ENCODE measurements around the gene CSK. TPM values are rescaled to one million over a fixed set of nuclear protein-coding genes. Genes with fewer than 3 reads are reported as not detected.
"Not testable (repeated sequence)": the region's sequence is repeated elsewhere in the genome, so short reads cannot be mapped to it uniquely, and the experiment has no call there.

CSK gene
- total and polyA plus RNA-seq, 4 donors = 6.9 to 41.7 (median 24.1) TPM

DNA sequence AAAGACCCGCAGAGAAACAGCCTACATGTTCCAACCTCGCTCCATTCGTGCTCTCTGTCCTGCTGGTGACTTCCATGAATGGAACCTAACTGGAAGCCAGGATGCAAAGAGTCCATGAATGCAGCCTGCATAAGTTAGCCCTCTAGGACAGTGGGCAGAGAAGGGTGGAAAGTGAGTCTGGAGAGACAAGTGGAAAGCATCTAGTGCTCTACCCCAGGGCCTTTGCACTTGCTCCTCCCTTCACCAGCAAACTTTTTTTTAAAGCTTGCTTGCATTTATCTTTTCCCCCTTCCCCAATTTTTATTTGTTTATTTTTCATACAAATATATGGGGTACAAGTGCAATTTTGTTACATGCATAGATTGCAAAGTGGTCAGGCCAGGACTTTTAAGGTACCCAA, 48.6 kb upstream of the CSK start:
- WGBS = 95% methylated on average over 3 of the region's 3 CpGs
- TF ChIP-seq ATF3 (IDR thresholded peaks at IDR 0.05) (no peak), FOXA2 (IDR thresholded peaks at IDR 0.05) (no peak), YY1 (IDR thresholded peaks at IDR 0.05) (no peak), GABPA (IDR thresholded peaks at IDR 0.05 in 1 of 2, conservative IDR thresholded peaks at IDR 0.05 in 1 of 2) (no peak), EGR1 (IDR thresholded peaks at IDR 0.05; ENCODE audit: low read depth in 2 of 2) (no peak), RXRA (IDR thresholded peaks at IDR 0.05) (no peak)
- TF ChIP-seq, protein P1, sequence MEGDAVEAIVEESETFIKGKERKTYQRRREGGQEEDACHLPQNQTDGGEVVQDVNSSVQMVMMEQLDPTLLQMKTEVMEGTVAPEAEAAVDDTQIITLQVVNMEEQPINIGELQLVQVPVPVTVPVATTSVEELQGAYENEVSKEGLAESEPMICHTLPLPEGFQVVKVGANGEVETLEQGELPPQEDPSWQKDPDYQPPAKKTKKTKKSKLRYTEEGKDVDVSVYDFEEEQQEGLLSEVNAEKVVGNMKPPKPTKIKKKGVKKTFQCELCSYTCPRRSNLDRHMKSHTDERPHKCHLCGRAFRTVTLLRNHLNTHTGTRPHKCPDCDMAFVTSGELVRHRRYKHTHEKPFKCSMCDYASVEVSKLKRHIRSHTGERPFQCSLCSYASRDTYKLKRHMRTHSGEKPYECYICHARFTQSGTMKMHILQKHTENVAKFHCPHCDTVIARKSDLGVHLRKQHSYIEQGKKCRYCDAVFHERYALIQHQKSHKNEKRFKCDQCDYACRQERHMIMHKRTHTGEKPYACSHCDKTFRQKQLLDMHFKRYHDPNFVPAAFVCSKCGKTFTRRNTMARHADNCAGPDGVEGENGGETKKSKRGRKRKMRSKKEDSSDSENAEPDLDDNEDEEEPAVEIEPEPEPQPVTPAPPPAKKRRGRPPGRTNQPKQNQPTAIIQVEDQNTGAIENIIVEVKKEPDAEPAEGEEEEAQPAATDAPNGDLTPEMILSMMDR (IDR thresholded peaks at IDR 0.05; ENCODE audit: low read depth, low read length, missing input control) = no peak
- TF ChIP-seq, protein P2, sequence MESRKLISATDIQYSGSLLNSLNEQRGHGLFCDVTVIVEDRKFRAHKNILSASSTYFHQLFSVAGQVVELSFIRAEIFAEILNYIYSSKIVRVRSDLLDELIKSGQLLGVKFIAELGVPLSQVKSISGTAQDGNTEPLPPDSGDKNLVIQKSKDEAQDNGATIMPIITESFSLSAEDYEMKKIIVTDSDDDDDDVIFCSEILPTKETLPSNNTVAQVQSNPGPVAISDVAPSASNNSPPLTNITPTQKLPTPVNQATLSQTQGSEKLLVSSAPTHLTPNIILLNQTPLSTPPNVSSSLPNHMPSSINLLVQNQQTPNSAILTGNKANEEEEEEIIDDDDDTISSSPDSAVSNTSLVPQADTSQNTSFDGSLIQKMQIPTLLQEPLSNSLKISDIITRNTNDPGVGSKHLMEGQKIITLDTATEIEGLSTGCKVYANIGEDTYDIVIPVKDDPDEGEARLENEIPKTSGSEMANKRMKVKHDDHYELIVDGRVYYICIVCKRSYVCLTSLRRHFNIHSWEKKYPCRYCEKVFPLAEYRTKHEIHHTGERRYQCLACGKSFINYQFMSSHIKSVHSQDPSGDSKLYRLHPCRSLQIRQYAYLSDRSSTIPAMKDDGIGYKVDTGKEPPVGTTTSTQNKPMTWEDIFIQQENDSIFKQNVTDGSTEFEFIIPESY (IDR thresholded peaks at IDR 0.05) = no peak
- no peaks in the 10 kb centered on the region for H3K36me3 ChIP-seq (ENCODE audit: control insufficient read depth in 4 of 4, insufficient read depth in 3 of 4, low read depth in 1 of 4, low read length in 3 of 4)
- no peak overlapping the region for H3K4me3 ChIP-seq (ENCODE audit: low read depth in 1 of 3, low read length in 3 of 3)
- H3K27ac ChIP-seq (ENCODE audit: low read depth in 1 of 2, low read length in 2 of 2) = no peak overlapping the region
- DNase-seq (ENCODE audit: low spot score) = no peak
- H3K9me3 ChIP-seq (ENCODE audit: control insufficient read depth in 4 of 4, low read length in 3 of 4) = no peaks in the 10 kb centered on the region
- H3K27me3 ChIP-seq (ENCODE audit: control insufficient read depth in 4 of 4, insufficient read depth in 4 of 4, low read length in 3 of 4) = no peaks in the 10 kb centered on the region
- H3K4me1 ChIP-seq (ENCODE audit: control insufficient read depth in 4 of 4, insufficient read depth in 4 of 4, low read length in 3 of 4) = peaks cover 5 to 48% (median 31%) of the 10 kb centered on the region in 4 donors
- H3K9ac ChIP-seq (ENCODE audit: low read depth in 1 of 2, low read length in 2 of 2) = no peak overlapping the region

DNA sequence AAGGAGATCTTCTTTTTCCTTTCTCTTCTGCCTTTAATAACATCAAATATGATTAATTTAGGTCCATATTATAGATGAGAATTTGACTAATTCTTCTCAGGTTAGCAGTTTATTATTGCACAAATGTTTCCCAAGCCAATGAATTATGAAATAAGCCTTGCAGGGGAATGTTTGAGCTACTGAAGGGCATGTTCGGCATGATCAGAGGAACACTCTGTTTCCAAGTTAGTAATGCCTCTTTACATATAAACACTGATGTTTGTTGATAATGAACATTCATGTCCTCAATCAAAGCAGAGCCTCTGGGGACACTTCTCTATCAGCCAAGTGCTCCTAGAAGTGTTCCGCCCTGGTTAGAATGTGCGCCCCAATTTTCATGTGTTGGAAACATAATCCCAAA, 46.6 kb upstream of the CSK start:
- H3K4me1 ChIP-seq (ENCODE audit: control insufficient read depth in 4 of 4, insufficient read depth in 4 of 4, low read length in 3 of 4) = peaks cover 5 to 42% (median 25%) of the 10 kb centered on the region in 4 donors
- H3K4me3 ChIP-seq (ENCODE audit: low read depth in 1 of 3, low read length in 3 of 3) = no peak overlapping the region
- H3K9me3 ChIP-seq (ENCODE audit: control insufficient read depth in 4 of 4, low read length in 3 of 4) = no peaks in the 10 kb centered on the region
- no peaks in the 10 kb centered on the region for H3K36me3 ChIP-seq (ENCODE audit: control insufficient read depth in 4 of 4, insufficient read depth in 3 of 4, low read depth in 1 of 4, low read length in 3 of 4)
- DNase-seq (ENCODE audit: low spot score) = no peak
- H3K9ac ChIP-seq (ENCODE audit: low read depth in 1 of 2, low read length in 2 of 2) = no peak overlapping the region
- peak overlapping the region; percentile 44 to 50 for H3K27ac ChIP-seq (ENCODE audit: low read depth in 1 of 2, low read length in 2 of 2)
- no peaks in the 10 kb centered on the region for H3K27me3 ChIP-seq (ENCODE audit: control insufficient read depth in 4 of 4, insufficient read depth in 4 of 4, low read length in 3 of 4)
- 41% methylated on average over 3 of the region's 3 CpGs for WGBS
- TF ChIP-seq NR2F2 (IDR thresholded peaks at IDR 0.05) (no peak), HNF4A (conservative IDR thresholded peaks at IDR 0.05) (peak; percentile 53 to 66), RAD21 (IDR thresholded peaks at IDR 0.05) (peak; percentile 13 to 26), SP1 (IDR thresholded peaks at IDR 0.05) (peak; percentile 50), FOXA1 (IDR thresholded peaks at IDR 0.05) (no peak), RXRA (IDR thresholded peaks at IDR 0.05) (peak; percentile 56 to 70), EGR1 (IDR thresholded peaks at IDR 0.05; ENCODE audit: low read depth in 2 of 2) (no peak), HNF4G (IDR thresholded peaks at IDR 0.05) (no peak)
- TF ChIP-seq, protein P3, sequence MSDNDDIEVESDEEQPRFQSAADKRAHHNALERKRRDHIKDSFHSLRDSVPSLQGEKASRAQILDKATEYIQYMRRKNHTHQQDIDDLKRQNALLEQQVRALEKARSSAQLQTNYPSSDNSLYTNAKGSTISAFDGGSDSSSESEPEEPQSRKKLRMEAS (IDR thresholded peaks at IDR 0.05) = peak; percentile 18
- TF ChIP-seq, protein P2 (IDR thresholded peaks at IDR 0.05) = no peak

- H3K27ac ChIP-seq (ENCODE audit: low read depth in 1 of 2, low read length in 2 of 2); H3K36me3 ChIP-seq (ENCODE audit: control insufficient read depth in 4 of 4, insufficient read depth in 3 of 4, low read depth in 1 of 4, low read length in 3 of 4): not testable (repeated sequence)
Observed at GRCh38 chr15:74738239-74738638, 43.6 kb upstream of the CSK start.

More at GRCh38 chr15:74738239-74738638, 43.6 kb upstream of the CSK start:
- not testable (repeated sequence) for H3K9ac ChIP-seq (ENCODE audit: low read depth in 1 of 2, low read length in 2 of 2); DNase-seq (ENCODE audit: low spot score); H3K4me3 ChIP-seq (ENCODE audit: low read depth in 1 of 3, low read length in 3 of 3); H3K27me3 ChIP-seq (ENCODE audit: control insufficient read depth in 4 of 4, insufficient read depth in 4 of 4, low read length in 3 of 4); H3K9me3 ChIP-seq (ENCODE audit: control insufficient read depth in 4 of 4, low read length in 3 of 4)
- peaks cover 0 to 15% (median 9%) of the 10 kb centered on the region in 4 donors for H3K4me1 ChIP-seq (ENCODE audit: control insufficient read depth in 4 of 4, insufficient read depth in 4 of 4, low read length in 3 of 4)
- 78% methylated on average over 5 of the region's 5 CpGs for WGBS
